Glomerular endothelial cell (primary cell): Measurements from ENCODE around the gene EML1. TPM values are rescaled to one million over a fixed set of nuclear protein-coding genes. Genes with fewer than 3 reads are reported as not detected.
"Not testable (repeated sequence)": the region's sequence is repeated elsewhere in the genome, so short reads cannot be mapped to it uniquely, and the experiment has no call there.

Experiments
- DNase-seq: peaks from one replicate; pipeline ENCODE4 v3.0.0-alpha.2; 2011; ENCODE audit warnings: low read depth, low spot score; ENCODE audit errors: extremely low read depth
- total RNA-seq: library from RNA; depleted of rRNA; stranded (reverse); fragments of >200 nt; gene quantifications from 2 replicates; pipeline ENCODE4 v1.2.3, GENCODE V29; 2015

The EML1 gene
- total RNA-seq, 1 donor from 2014 or later: 33.7 TPM

GRCh38 chr14:99755068-99755405 lies 38.2 kb upstream of the EML1 start:
- no peak for DNase-seq

- DNase-seq: no peak
Measured at GRCh38 chr14:99755629-99756603, 37.3 kb upstream of the EML1 start.

- DNase-seq: no peak
Measured at GRCh38 chr14:99756796-99757195, 36.4 kb upstream of the EML1 start.

GRCh38 chr14:99757331-99758070 lies 35.7 kb upstream of the EML1 start:
- no peak for DNase-seq

GRCh38 chr14:99758121-99758821 lies 34.9 kb upstream of the EML1 start:
- no peak for DNase-seq

- DNase-seq: no peak
Measured at GRCh38 chr14:99758872-99759545, 34.2 kb upstream of the EML1 start.

GRCh38 chr14:99759546-99759925 lies 33.7 kb upstream of the EML1 start:
- no peak for DNase-seq

- DNase-seq: no peak
Measured at GRCh38 chr14:99760817-99761216, 32.4 kb upstream of the EML1 start.

- not testable (repeated sequence) for DNase-seq
Measured at GRCh38 chr14:99762911-99763310, 30.3 kb upstream of the EML1 start.

GRCh38 chr14:99763527-99764221 lies 29.5 kb upstream of the EML1 start:
- no peak for DNase-seq

- DNase-seq: no peak
Measured at GRCh38 chr14:99764222-99764706, 28.9 kb upstream of the EML1 start.

- DNase-seq: no peak
Measured at GRCh38 chr14:99768381-99768780, 24.8 kb upstream of the EML1 start.

- no peak for DNase-seq
Measured at GRCh38 chr14:99769123-99769522, 24.1 kb upstream of the EML1 start.

- no peak for DNase-seq
Measured at GRCh38 chr14:99769799-99770198, 23.4 kb upstream of the EML1 start.

- DNase-seq: no peak
Measured at GRCh38 chr14:99772371-99773283, 20.6 kb upstream of the EML1 start.

GRCh38 chr14:99773521-99774497 lies 19.4 kb upstream of the EML1 start:
- DNase-seq: no peak

GRCh38 chr14:99774556-99775307 lies 18.5 kb upstream of the EML1 start:
- DNase-seq: no peak
